Ascending aorta (tissue), 2 donors: Measurements from ENCODE around the gene SLC25A1. TPM values are rescaled to one million over a fixed set of nuclear protein-coding genes. Genes with fewer than 3 reads are reported as not detected.
A peak's percentile ranks its signal among the peaks of the same experiment; 100 is the strongest.

Experiments
- DNase-seq, 2 donors: peaks; one replicate each; pipeline ENCODE4 v3.0.0-alpha.2; 2019; ENCODE audit warnings: low spot score in 2 of 2
- H3K27ac ChIP-seq, 2 donors: fragments of 200-600 bp; sonication (generic); one replicate each; pipeline ENCODE4 v1.5.1; 2016 to 2017; ENCODE audit warnings: mild to moderate bottlenecking in 1 of 2
- H3K27me3 ChIP-seq: fragments of 200-600 bp; sonication (generic); one replicate; pipeline ENCODE4 v1.5.1; 2017
- H3K36me3 ChIP-seq, 2 donors: fragments of 200-600 bp; sonication (generic); one replicate each; pipeline ENCODE4 v1.5.1; 2016
- H3K4me1 ChIP-seq, 2 donors: fragments of 200-600 bp; sonication (generic); one replicate each; pipeline ENCODE4 v1.5.1; 2016 to 2017; ENCODE audit warnings: mild to moderate bottlenecking in 1 of 2
- H3K4me3 ChIP-seq, 2 donors: fragments of 200-600 bp; sonication (generic); one replicate each; pipeline ENCODE4 v1.5.1; 2016 to 2017; ENCODE audit warnings: mild to moderate bottlenecking in 1 of 2
- H3K9me3 ChIP-seq, 2 donors: fragments of 200-600 bp; sonication (generic); one replicate each; pipeline ENCODE4 v1.5.1; 2016
- intact Hi-C: fragments of 100-400 bp; cut with DNase I; formaldehyde crosslinking; loops from one replicate; pipeline ENCODE4 v1.15.1; 2023
- total RNA-seq: library from RNA; depleted of rRNA; stranded (reverse); fragments of >200 nt; gene quantifications from one replicate; pipeline ENCODE4 v1.1.0, GENCODE V29; 2016
- TF ChIP-seq, protein P1 (sequence below), 3 experiments: fragments of 200-600 bp in 2 of 3; fragments of 450-650 bp in 1 of 3; sonication (generic) in 2 of 3; IDR thresholded peaks; one replicate each; pipeline ENCODE4 v1.5.1; 2016 to 2019; ENCODE audit warnings: antibody characterized with exemption in 3 of 3, mild to moderate bottlenecking in 1 of 3, moderate library complexity in 1 of 3

The SLC25A1 gene
- total RNA-seq, 1 donor from 2014 or later, result 89.3 TPM

DNA sequence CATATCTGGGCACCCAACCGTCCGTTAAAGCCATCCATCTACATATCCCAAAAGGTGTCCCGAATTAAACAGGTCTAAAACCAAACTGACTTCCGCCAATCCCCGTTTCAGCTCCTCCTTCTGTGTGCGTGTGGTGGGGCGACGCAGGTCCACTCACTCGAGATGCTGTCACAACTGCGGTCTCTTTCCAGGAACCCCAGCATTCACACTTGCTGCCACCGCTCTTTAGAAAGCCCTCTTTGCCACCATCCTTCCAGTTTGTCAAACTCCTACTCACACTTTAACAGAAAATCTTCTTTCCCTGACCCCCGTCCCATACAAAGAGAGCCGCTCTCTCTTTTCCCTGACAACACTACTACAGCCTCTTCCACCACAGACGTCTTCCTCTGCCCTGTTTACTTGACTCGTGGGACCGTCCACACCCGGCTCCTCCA lies 34.6 kb downstream of the SLC25A1 start:
- DNase-seq, result no peak
- H3K27me3 ChIP-seq, result peaks cover 5% of the 10 kb centered on the region
- H3K4me1 ChIP-seq, result peaks cover 0 to 9% of the 10 kb centered on the region in 2 donors
- H3K9me3 ChIP-seq, result no peaks in the 10 kb centered on the region
- peaks cover 35 to 38% of the 10 kb centered on the region in 2 donors for H3K36me3 ChIP-seq
- TF ChIP-seq, protein P1, sequence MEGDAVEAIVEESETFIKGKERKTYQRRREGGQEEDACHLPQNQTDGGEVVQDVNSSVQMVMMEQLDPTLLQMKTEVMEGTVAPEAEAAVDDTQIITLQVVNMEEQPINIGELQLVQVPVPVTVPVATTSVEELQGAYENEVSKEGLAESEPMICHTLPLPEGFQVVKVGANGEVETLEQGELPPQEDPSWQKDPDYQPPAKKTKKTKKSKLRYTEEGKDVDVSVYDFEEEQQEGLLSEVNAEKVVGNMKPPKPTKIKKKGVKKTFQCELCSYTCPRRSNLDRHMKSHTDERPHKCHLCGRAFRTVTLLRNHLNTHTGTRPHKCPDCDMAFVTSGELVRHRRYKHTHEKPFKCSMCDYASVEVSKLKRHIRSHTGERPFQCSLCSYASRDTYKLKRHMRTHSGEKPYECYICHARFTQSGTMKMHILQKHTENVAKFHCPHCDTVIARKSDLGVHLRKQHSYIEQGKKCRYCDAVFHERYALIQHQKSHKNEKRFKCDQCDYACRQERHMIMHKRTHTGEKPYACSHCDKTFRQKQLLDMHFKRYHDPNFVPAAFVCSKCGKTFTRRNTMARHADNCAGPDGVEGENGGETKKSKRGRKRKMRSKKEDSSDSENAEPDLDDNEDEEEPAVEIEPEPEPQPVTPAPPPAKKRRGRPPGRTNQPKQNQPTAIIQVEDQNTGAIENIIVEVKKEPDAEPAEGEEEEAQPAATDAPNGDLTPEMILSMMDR (IDR thresholded peaks at IDR 0.05), result no peak
- peak overlapping the region; percentile 78 to 80 for H3K4me3 ChIP-seq
- H3K27ac ChIP-seq, result peak overlapping the region; percentile 63 to 72
- intact Hi-C loops, result loop anchor here (1.0 to 10.0 kb wide), 5 partner anchors 22 to 571 kb away; partner anchors contain the start of genes CDC45, DGCR2, SEPTIN5 and SLC25A1

GRCh38 chr22:19143212-19143611 lies 35.3 kb downstream of the SLC25A1 start:
- TF ChIP-seq, protein P1 (IDR thresholded peaks at IDR 0.05), result no peak
- Histone ChIP-seq H3K27me3 (no peaks in the 10 kb centered on the region), H3K9me3 (no peaks in the 10 kb centered on the region), H3K4me3 (peak overlapping the region; percentile 78 to 80), H3K36me3 (peaks cover 43 to 45% of the 10 kb centered on the region in 2 donors), H3K27ac (no peak overlapping the region), H3K4me1 (peaks cover 0 to 9% of the 10 kb centered on the region in 2 donors)
- intact Hi-C loops, result loop anchor here (10.0 kb wide), 1 partner anchor 572 kb away; the partner anchor contains the start of gene SEPTIN5
- no peak for DNase-seq

- no peak for DNase-seq
- H3K27ac ChIP-seq, result no peak overlapping the region
- no peaks in the 10 kb centered on the region for H3K9me3 ChIP-seq
- H3K36me3 ChIP-seq, result peaks cover 51 to 53% of the 10 kb centered on the region in 2 donors
- no peaks in the 10 kb centered on the region for H3K27me3 ChIP-seq
- intact Hi-C loops, result loop anchor here (10.0 kb wide), 1 partner anchor 572 kb away; the partner anchor contains the start of gene SEPTIN5
- peaks cover 0 to 9% of the 10 kb centered on the region in 2 donors for H3K4me1 ChIP-seq
- H3K4me3 ChIP-seq, result no peak overlapping the region
- TF ChIP-seq, protein P1 (IDR thresholded peaks at IDR 0.05), result no peak
Measured at GRCh38 chr22:19142394-19142793, 36.1 kb downstream of the SLC25A1 start.

DNA sequence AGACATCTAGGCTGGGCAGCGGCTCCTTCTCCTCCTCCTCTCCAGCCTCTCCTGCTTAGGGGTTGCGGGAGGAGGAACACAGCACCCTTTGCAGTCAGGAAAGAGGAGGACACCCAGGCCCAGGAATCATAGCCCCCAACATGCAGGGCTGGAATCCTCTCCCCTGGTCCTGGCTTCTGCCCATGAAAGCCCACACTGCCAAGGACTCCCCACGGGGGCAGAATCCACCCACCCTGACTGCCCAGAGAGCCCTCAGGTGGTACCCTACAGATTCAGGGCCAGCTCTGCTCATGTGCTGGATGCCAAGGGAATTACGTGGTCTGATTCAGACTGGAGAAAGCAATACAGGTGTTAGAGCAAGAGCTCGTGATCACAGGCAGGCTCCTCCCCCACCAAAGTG lies 38.6 kb downstream of the SLC25A1 start:
- Histone ChIP-seq H3K27me3 (no peaks in the 10 kb centered on the region), H3K4me3 (no peak overlapping the region), H3K36me3 (peaks cover 70 to 76% of the 10 kb centered on the region in 2 donors), H3K4me1 (peaks cover 0 to 9% of the 10 kb centered on the region in 2 donors), H3K27ac (no peak overlapping the region), H3K9me3 (no peaks in the 10 kb centered on the region)
- intact Hi-C loops, result loop anchor here (10.0 kb wide), 1 partner anchor 575 kb away; the partner anchor contains the start of gene SEPTIN5
- TF ChIP-seq, protein P1 (IDR thresholded peaks at IDR 0.05), result no peak
- DNase-seq, result no peak

DNA sequence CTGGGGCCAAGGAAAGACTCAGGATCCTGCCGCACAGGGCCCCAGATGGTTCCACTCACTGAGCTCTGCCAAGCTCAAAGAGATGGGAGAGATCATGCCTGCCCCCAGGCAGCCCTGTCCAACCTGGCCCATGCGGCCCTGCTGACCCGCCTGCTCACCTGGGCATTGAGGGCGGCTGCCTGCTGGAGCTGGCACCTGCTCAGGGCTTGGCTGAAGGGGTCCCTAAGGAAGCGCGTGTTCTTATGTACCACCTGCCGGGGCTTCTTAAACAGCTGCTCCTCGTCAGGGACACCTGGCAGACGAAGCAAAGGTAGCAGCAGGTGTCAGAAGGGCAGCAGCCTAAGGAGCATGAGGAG lies 39.6 kb downstream of the SLC25A1 start:
- Histone ChIP-seq H3K4me3 (no peak overlapping the region), H3K27me3 (no peaks in the 10 kb centered on the region), H3K4me1 (peaks cover 0 to 9% of the 10 kb centered on the region in 2 donors), H3K36me3 (peaks cover 80 to 86% of the 10 kb centered on the region in 2 donors), H3K9me3 (no peaks in the 10 kb centered on the region), H3K27ac (no peak overlapping the region)
- no peak for DNase-seq
- intact Hi-C loops, result no loop called here
- TF ChIP-seq, protein P1 (IDR thresholded peaks at IDR 0.05), result no peak
